SK-N-SH (cell line): ENCODE data around the gene AR.

Source experiments
- EP300 ChIP-seq, 2 experiments: IDR thresholded peaks; 2 replicates each; pipeline versions ENCODE4 v1.4.0 to v1.6.1; 2012; ENCODE audit warnings: borderline replicate concordance in 1 of 2, low read depth in 1 of 2, low read length in 1 of 2
- EZH2phosphoT487 ChIP-seq: fragments of 200-600 bp; sonication (generic); IDR thresholded peaks from 2 replicates; pipeline ENCODE4 v1.6.1; 2017; ENCODE audit warnings: low read depth, mixed run types, mild to moderate bottlenecking, antibody characterized with exemption, moderate library complexity, borderline replicate concordance
- NFIC ChIP-seq: IDR thresholded peaks from 2 replicates; pipeline ENCODE4 v1.4.0; 2012; ENCODE audit warnings: borderline replicate concordance
- RAD21 ChIP-seq: IDR thresholded peaks from 2 replicates; pipeline ENCODE4 v1.6.1; 2012; ENCODE audit warnings: mild to moderate bottlenecking, low read length
- TAF1 ChIP-seq: IDR thresholded peaks from 2 replicates; pipeline ENCODE4 v1.6.1; 2012; ENCODE audit warnings: low read depth, mild to moderate bottlenecking, low read length, moderate library complexity, borderline replicate concordance
- YY1 ChIP-seq: IDR thresholded peaks from 2 replicates; pipeline ENCODE4 v1.4.0; 2012; ENCODE audit warnings: low read depth, mild to moderate bottlenecking
- TF ChIP-seq, protein P1 (sequence below): fragments of 200-600 bp; sonication (generic); IDR thresholded peaks from 2 replicates; pipeline ENCODE4 v1.6.1; 2017; ENCODE audit warnings: antibody characterized with exemption, mild to moderate bottlenecking, moderate library complexity
- TF ChIP-seq, protein P2 (sequence below): IDR thresholded peaks from 2 replicates; pipeline ENCODE4 v1.4.0; 2012; ENCODE audit warnings: low read depth, borderline replicate concordance

DNA sequence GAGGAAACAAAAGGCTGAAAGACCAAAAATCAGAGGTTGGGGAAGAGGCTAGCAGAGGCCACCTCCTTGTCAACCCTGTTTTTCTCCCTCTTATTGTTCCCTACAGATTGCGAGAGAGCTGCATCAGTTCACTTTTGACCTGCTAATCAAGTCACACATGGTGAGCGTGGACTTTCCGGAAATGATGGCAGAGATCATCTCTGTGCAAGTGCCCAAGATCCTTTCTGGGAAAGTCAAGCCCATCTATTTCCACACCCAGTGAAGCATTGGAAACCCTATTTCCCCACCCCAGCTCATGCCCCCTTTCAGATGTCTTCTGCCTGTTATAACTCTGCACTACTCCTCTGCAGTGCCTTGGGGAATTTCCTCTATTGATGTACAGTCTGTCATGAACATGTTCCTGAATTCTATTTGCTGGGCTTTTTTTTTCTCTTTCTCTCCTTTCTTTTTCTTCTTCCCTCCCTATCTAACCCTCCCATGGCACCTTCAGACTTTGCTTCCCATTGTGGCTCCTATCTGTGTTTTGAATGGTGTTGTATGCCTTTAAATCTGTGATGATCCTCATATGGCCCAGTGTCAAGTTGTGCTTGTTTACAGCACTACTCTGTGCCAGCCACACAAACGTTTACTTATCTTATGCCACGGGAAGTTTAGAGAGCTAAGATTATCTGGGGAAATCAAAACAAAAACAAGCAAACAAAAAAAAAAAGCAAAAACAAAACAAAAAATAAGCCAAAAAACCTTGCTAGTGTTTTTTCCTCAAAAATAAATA, 179.9 kb downstream of the AR start:
- TF ChIP-seq YY1 (no peak), TAF1 (no peak), EP300 (IDR thresholded peaks at IDR 0.05; ENCODE audit: borderline replicate concordance in 1 of 2, low read depth in 1 of 2, low read length in 1 of 2) (no peak), RAD21 (no peak), EZH2phosphoT487 (no peak), NFIC (no peak)
- TF ChIP-seq, protein P1, sequence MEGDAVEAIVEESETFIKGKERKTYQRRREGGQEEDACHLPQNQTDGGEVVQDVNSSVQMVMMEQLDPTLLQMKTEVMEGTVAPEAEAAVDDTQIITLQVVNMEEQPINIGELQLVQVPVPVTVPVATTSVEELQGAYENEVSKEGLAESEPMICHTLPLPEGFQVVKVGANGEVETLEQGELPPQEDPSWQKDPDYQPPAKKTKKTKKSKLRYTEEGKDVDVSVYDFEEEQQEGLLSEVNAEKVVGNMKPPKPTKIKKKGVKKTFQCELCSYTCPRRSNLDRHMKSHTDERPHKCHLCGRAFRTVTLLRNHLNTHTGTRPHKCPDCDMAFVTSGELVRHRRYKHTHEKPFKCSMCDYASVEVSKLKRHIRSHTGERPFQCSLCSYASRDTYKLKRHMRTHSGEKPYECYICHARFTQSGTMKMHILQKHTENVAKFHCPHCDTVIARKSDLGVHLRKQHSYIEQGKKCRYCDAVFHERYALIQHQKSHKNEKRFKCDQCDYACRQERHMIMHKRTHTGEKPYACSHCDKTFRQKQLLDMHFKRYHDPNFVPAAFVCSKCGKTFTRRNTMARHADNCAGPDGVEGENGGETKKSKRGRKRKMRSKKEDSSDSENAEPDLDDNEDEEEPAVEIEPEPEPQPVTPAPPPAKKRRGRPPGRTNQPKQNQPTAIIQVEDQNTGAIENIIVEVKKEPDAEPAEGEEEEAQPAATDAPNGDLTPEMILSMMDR: no peak
- TF ChIP-seq, protein P2, sequence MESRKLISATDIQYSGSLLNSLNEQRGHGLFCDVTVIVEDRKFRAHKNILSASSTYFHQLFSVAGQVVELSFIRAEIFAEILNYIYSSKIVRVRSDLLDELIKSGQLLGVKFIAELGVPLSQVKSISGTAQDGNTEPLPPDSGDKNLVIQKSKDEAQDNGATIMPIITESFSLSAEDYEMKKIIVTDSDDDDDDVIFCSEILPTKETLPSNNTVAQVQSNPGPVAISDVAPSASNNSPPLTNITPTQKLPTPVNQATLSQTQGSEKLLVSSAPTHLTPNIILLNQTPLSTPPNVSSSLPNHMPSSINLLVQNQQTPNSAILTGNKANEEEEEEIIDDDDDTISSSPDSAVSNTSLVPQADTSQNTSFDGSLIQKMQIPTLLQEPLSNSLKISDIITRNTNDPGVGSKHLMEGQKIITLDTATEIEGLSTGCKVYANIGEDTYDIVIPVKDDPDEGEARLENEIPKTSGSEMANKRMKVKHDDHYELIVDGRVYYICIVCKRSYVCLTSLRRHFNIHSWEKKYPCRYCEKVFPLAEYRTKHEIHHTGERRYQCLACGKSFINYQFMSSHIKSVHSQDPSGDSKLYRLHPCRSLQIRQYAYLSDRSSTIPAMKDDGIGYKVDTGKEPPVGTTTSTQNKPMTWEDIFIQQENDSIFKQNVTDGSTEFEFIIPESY: no peak
